ENCODE data around the gene ZNF362.

DNA sequence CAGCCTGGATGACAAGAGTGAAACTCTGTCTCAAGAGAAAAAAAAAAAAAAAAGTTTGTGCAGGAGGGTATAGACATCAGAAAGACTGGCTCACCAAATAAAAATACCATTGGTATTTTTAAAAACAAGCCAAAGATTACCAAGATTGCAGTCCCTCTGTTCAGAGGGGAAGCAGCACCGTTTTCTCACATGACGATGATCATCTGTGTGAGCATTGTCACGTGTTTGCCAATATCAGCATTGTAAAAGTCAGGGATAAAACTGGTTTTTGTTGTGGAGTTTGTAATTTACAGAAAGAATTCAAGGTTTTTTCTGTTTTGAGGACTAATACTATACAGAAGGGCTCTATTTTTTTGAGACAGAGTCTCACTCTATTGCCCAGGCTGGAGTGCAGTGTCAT is 26.5 kb downstream of the ZNF362 start:
- no peak for TF ChIP-seq EZH2phosphoT487 (IDR thresholded peaks at IDR 0.05; ENCODE audit: insufficient read depth, low read depth)
- no peak for TF ChIP-seq EZH2 (IDR thresholded peaks at IDR 0.05; ENCODE audit: insufficient read depth, poor library complexity, severe bottlenecking)
